H1 (cell line): ENCODE data around the gene TIMM21. TPM values are rescaled to one million over a fixed set of nuclear protein-coding genes. Genes with fewer than 3 reads are reported as not detected.
A peak's percentile ranks its signal among the peaks of the same experiment; 100 is the strongest.

Source experiments
- CTCF ChIA-PET: fragments of 300-600 bp; sonication (Branson Sonifier 250); formaldehyde crosslinking; loops from one replicate; lab custom pipeline; 2021; ENCODE audit not compliant: partially characterized antibody; lab: Charles Lee
- POLR2A ChIA-PET: fragments of 300-600 bp; sonication (Branson Sonifier 250); formaldehyde crosslinking; loops from one replicate; lab custom pipeline; 2021; ENCODE audit warnings: inconsistent platforms; ENCODE audit not compliant: partially characterized antibody; lab: Charles Lee
- DNase-seq, 2 experiments: peaks; one replicate each; pipeline versions ENCODE4 v3.0.0 to v3.0.0-alpha.2; 2010 to 2022; ENCODE audit warnings: low spot score in 2 of 2, low read depth in 1 of 2, mixed read lengths in 1 of 2
- FAIRE-seq: peaks from 2 replicates; lab custom pipeline; 2011; peaks lifted over from hg19 to GRCh38; lab: Jason Lieb, UNC
- H2AFZ ChIP-seq: 2 replicates; pipeline ENCODE4 v1.8.1; 2012; ENCODE audit warnings: low read length, inconsistent platforms
- H2AK5ac ChIP-seq: 2 replicates; pipeline ENCODE4 v1.6.1; 2013; ENCODE audit warnings: low read depth, low read length
- H2BK120ac ChIP-seq: replicated peaks from 2 replicates; pipeline ENCODE3; 2013; ENCODE audit warnings: low read depth, low read length, inconsistent platforms
- H2BK12ac ChIP-seq: 2 replicates; pipeline ENCODE4 v1.6.1; 2013; ENCODE audit warnings: low read depth, low read length
- H2BK15ac ChIP-seq: 2 replicates; pipeline ENCODE4 v1.6.1; 2013; ENCODE audit warnings: low read length
- H2BK20ac ChIP-seq: 2 replicates; pipeline ENCODE4 v1.6.1; 2013; ENCODE audit warnings: low read length
- H2BK5ac ChIP-seq: 2 replicates; pipeline ENCODE4 v1.6.1; 2013; ENCODE audit warnings: low read depth, low read length
- H3K14ac ChIP-seq: 2 replicates; pipeline ENCODE4 v1.6.1; 2013; ENCODE audit warnings: inconsistent platforms; ENCODE audit not compliant: insufficient read length
- H3K18ac ChIP-seq: 2 replicates; pipeline ENCODE4 v1.6.1; 2013; ENCODE audit warnings: low read length; ENCODE audit errors: extremely low read depth
- H3K23ac ChIP-seq: 2 replicates; pipeline ENCODE4 v1.6.1; 2013; ENCODE audit warnings: inconsistent platforms; ENCODE audit not compliant: insufficient read length
- H3K23me2 ChIP-seq: 2 replicates; pipeline ENCODE4 v1.6.1; 2013; ENCODE audit warnings: low read depth, low read length
- H3K27ac ChIP-seq: 2 replicates; pipeline ENCODE4 v1.6.1; 2011; ENCODE audit warnings: low read depth, low read length, inconsistent platforms
- H3K27me3 ChIP-seq, 4 experiments: replicated peaks in 1 of 4; 1 replicate in 1 of 4; 2 replicates in 3 of 4; pipeline versions ENCODE4 v1.6.1 to v1.8.1; 2011 to 2013; ENCODE audit warnings: low read length in 3 of 4, mild to moderate bottlenecking in 3 of 4, inconsistent platforms in 2 of 4, mixed read lengths in 2 of 4, moderate library complexity in 1 of 4; ENCODE audit not compliant: control insufficient read depth in 3 of 4, insufficient read depth in 3 of 4; ENCODE audit errors: extremely low read depth in 1 of 4
- H3K36me3 ChIP-seq, 4 experiments: 2 replicates each; pipeline versions ENCODE4 v1.6.1 to v1.8.1; 2011 to 2013; ENCODE audit warnings: mild to moderate bottlenecking in 4 of 4, low read length in 3 of 4, moderate library complexity in 2 of 4, control low read depth in 1 of 4, inconsistent platforms in 1 of 4; ENCODE audit not compliant: insufficient read depth in 4 of 4, control insufficient read depth in 2 of 4
- H3K4ac ChIP-seq: replicated peaks from 2 replicates; pipeline ENCODE3; 2013; ENCODE audit warnings: low read length, low read depth, mixed read lengths, inconsistent platforms; ENCODE audit not compliant: insufficient read length
- H3K4me1 ChIP-seq, 4 experiments: replicated peaks in 1 of 4; 1 replicate in 1 of 4; 2 replicates in 3 of 4; pipeline versions ENCODE4 v1.6.1 to v1.8.1; 2011 to 2013; ENCODE audit warnings: low read length in 3 of 4, inconsistent platforms in 2 of 4, mixed read lengths in 1 of 4; ENCODE audit not compliant: insufficient read depth in 4 of 4, control insufficient read depth in 3 of 4
- H3K4me2 ChIP-seq, 2 experiments: 2 replicates each; pipeline versions ENCODE4 v1.6.1 to v1.8.1; 2011 to 2013; ENCODE audit warnings: low read depth in 2 of 2, low read length in 2 of 2, control low read depth in 1 of 2, inconsistent platforms in 1 of 2, mild to moderate bottlenecking in 1 of 2; ENCODE audit not compliant: insufficient read depth in 1 of 2
- H3K4me3 ChIP-seq, 4 experiments: fragments of 200-600, 300-600 bp in 1 of 4; sonication (generic), shearing (Covaris generic), sonication (Bioruptor Twin) in 1 of 4; 2 replicates each; pipeline versions ENCODE4 v1.5.1 to v1.8.1; 2011 to 2016; ENCODE audit warnings: low read length in 4 of 4, low read depth in 3 of 4, control low read depth in 2 of 4, inconsistent platforms in 2 of 4, mild to moderate bottlenecking in 2 of 4, mixed read lengths in 1 of 4, moderate library complexity in 1 of 4; ENCODE audit not compliant: insufficient read depth in 2 of 4; ENCODE audit errors: extremely low read depth in 1 of 4
- H3K56ac ChIP-seq: replicated peaks from 2 replicates; pipeline ENCODE3; 2013; ENCODE audit warnings: low read depth, mild to moderate bottlenecking, mixed read lengths, low read length, inconsistent platforms; ENCODE audit not compliant: insufficient read length
- H3K79me1 ChIP-seq: 2 replicates; pipeline ENCODE4 v1.6.1; 2013; ENCODE audit warnings: low read depth, low read length, control low read depth
- H3K79me2 ChIP-seq, 2 experiments: 2 replicates each; pipeline versions ENCODE4 v1.6.1 to v1.8.1; 2012 to 2013; ENCODE audit warnings: low read length in 2 of 2, mild to moderate bottlenecking in 2 of 2, inconsistent platforms in 1 of 2; ENCODE audit not compliant: insufficient read depth in 2 of 2, control insufficient read depth in 1 of 2
- H3K9ac ChIP-seq, 4 experiments: replicated peaks in 1 of 4; 1 replicate in 1 of 4; 2 replicates in 3 of 4; pipeline versions ENCODE4 v1.6.1 to v1.8.1; 2011 to 2013; ENCODE audit warnings: low read depth in 3 of 4, low read length in 3 of 4, control low read depth in 2 of 4, mild to moderate bottlenecking in 2 of 4, moderate library complexity in 2 of 4, inconsistent platforms in 1 of 4; ENCODE audit errors: extremely low read depth in 1 of 4
- H3K9me3 ChIP-seq, 2 experiments: 2 replicates each; pipeline versions ENCODE4 v1.6.1 to v1.8.1; 2012 to 2013; ENCODE audit warnings: mild to moderate bottlenecking in 2 of 2, moderate library complexity in 2 of 2, control low read depth in 1 of 2, inconsistent platforms in 1 of 2, low read depth in 1 of 2, low read length in 1 of 2, mixed read lengths in 1 of 2; ENCODE audit not compliant: insufficient read depth in 2 of 2
- H4K20me1 ChIP-seq, 2 experiments: replicated peaks in 1 of 2; 2 replicates each; pipeline versions ENCODE3 to v1.8.1; 2011 to 2013; ENCODE audit warnings: inconsistent platforms in 2 of 2, low read length in 2 of 2, mild to moderate bottlenecking in 1 of 2; ENCODE audit not compliant: insufficient read depth in 2 of 2, control insufficient read depth in 1 of 2
- H4K5ac ChIP-seq: 2 replicates; pipeline ENCODE4 v1.6.1; 2013; ENCODE audit warnings: low read length, low read depth, mixed read lengths, inconsistent platforms; ENCODE audit not compliant: insufficient read length
- H4K8ac ChIP-seq: 2 replicates; pipeline ENCODE4 v1.8.0; 2013; ENCODE audit warnings: mild to moderate bottlenecking, moderate library complexity, low read length, inconsistent platforms; ENCODE audit not compliant: insufficient read depth; ENCODE audit errors: extremely low read depth
- H4K91ac ChIP-seq: replicated peaks from 2 replicates; pipeline ENCODE3; 2013; ENCODE audit warnings: low read length, mixed read lengths, inconsistent platforms; ENCODE audit not compliant: insufficient read length
- BRCA1 ChIP-seq: IDR thresholded peaks from 2 replicates; pipeline ENCODE4 v1.6.1; 2012; ENCODE audit warnings: low read depth, low read length, improper control_type of control experiment
- E2F6 ChIP-seq: IDR thresholded peaks from 2 replicates; pipeline ENCODE4 v1.6.1; 2012; ENCODE audit warnings: inconsistent platforms
- EZH2 ChIP-seq: fragments of 200-600 bp; sonication (generic); IDR thresholded peaks from 2 replicates; pipeline ENCODE4 v1.7.1; 2012; ENCODE audit warnings: low read depth, mild to moderate bottlenecking, moderate library complexity, low read length, inconsistent platforms; ENCODE audit not compliant: severe bottlenecking
- GABPA ChIP-seq: IDR thresholded peaks from 2 replicates; pipeline ENCODE4 v1.6.1; 2011; ENCODE audit warnings: mild to moderate bottlenecking, low read length, moderate library complexity, borderline replicate concordance; ENCODE audit not compliant: insufficient read depth
- KDM1A ChIP-seq: fragments of 200-600, 300-600 bp; sonication (generic); IDR thresholded peaks from 2 replicates; pipeline ENCODE4 v1.7.1; 2016; ENCODE audit warnings: mild to moderate bottlenecking, low read length, borderline replicate concordance
- NANOG ChIP-seq: IDR thresholded peaks from 2 replicates; pipeline ENCODE4 v1.6.1; 2011; ENCODE audit warnings: low read length, low read depth, mild to moderate bottlenecking, inconsistent platforms; ENCODE audit not compliant: insufficient read depth, poor library complexity, severe bottlenecking
- PHF8 ChIP-seq: fragments of 200-600 bp; sonication (generic); conservative IDR thresholded peaks from 2 replicates; pipeline ENCODE4 v1.7.1; 2012; ENCODE audit warnings: low read depth, mild to moderate bottlenecking, inconsistent platforms, low read length, moderate library complexity
- POLR2AphosphoS5 ChIP-seq: IDR thresholded peaks from 2 replicates; pipeline ENCODE4 v1.6.1; 2011; ENCODE audit warnings: low read depth, low read length
- POU5F1 ChIP-seq: IDR thresholded peaks from 2 replicates; pipeline ENCODE4 v1.6.1; 2011; ENCODE audit warnings: low read depth, mild to moderate bottlenecking, low read length, moderate library complexity
- RBBP5 ChIP-seq: IDR thresholded peaks from 2 replicates; pipeline ENCODE4 v1.7.1; 2012; ENCODE audit warnings: low read depth, mild to moderate bottlenecking, inconsistent platforms, low read length, moderate library complexity, borderline replicate concordance
- RFX5 ChIP-seq: IDR thresholded peaks from 2 replicates; pipeline ENCODE4 v1.6.1; 2011; ENCODE audit warnings: low read depth, low read length, improper control_type of control experiment, borderline replicate concordance
- TAF1 ChIP-seq: IDR thresholded peaks from 2 replicates; pipeline ENCODE4 v1.6.1; 2011; ENCODE audit warnings: mild to moderate bottlenecking, low read depth, low read length
- TBP ChIP-seq: IDR thresholded peaks from 2 replicates; pipeline ENCODE4 v1.6.1; 2011; ENCODE audit warnings: low read depth, low read length, improper control_type of control experiment
- WGBS, 2 experiments: shearing (Covaris generic) in 1 of 2; methylation state at CpG; one replicate each; pipeline versions ENCODE4 v1.1.6 to v1.1.7; 2013 to 2015; ENCODE audit warnings: low lambda C conversion rate in 2 of 2, mixed read lengths in 2 of 2, inconsistent platforms in 1 of 2, low coverage in 1 of 2, missing lambda C conversion rate in 1 of 2; ENCODE audit not compliant: insufficient replicate concordance in 2 of 2, insufficient coverage in 1 of 2, insufficient read length in 1 of 2; ENCODE audit errors: extremely low coverage in 1 of 2, missing lambda C conversion rate in 1 of 2; 5-methylcytosine and 5-hydroxymethylcytosine counted together
- polyA plus RNA-seq, 7 experiments: library from polyadenylated mRNA; depleted of rRNA in 3 of 7; stranded (reverse) in 5 of 7; unstranded in 2 of 7; fragments of >200 nt in 5 of 7; fragments of 200-250 nt in 2 of 7; gene quantifications; 1 replicate in 5 of 7; 2 replicates in 1 of 7; 4 replicates in 1 of 7; pipeline versions ENCODE4 v1.2.1 to v1.2.3, GENCODE V29; 2011 to 2013; ENCODE audit warnings: missing spikeins in 2 of 7, mixed read lengths in 2 of 7
- total RNA-seq: library from RNA; stranded (reverse); fragmentation: NEBNext Ultra II Directional; extraction: Animal tissue kit (Norgen Biotek cat#: 25700); gene quantifications from 2 replicates; pipeline ENCODE4 v1.2.1, GENCODE V29; 2021

TIMM21 gene
- total and polyA plus RNA-seq, 2 of the 8 experiments (the other 6 are each of a cell fraction or from before 2014, with no cell fraction given): 27.9 to 43.8 TPM

- Histone ChIP-seq H2BK5ac (no peak overlapping the region), H4K91ac (no peak overlapping the region), H2BK12ac (no peak overlapping the region), H3K27ac (no peak overlapping the region), H3K27me3 (no peaks in the 10 kb centered on the region), H3K9me3 (no peaks in the 10 kb centered on the region; a peak in 1 of 4 replicates), H3K23me2 (no peaks in the 10 kb centered on the region), H3K4me1 (no peaks in the 10 kb centered on the region; a peak in 1 of 7 replicates), H3K14ac (no peak overlapping the region), H2BK15ac (no peak overlapping the region), H4K20me1 (no peaks in the 10 kb centered on the region), H3K79me1 (no peaks in the 10 kb centered on the region), H2AK5ac (no peak overlapping the region), H4K5ac (no peak overlapping the region), H3K4me3 (no peak overlapping the region), H2AFZ (no peak overlapping the region), H3K4me2 (no peak overlapping the region), H2BK120ac (no peak overlapping the region), H3K23ac (no peak overlapping the region), H3K36me3 (no peaks in the 10 kb centered on the region), H2BK20ac (no peak overlapping the region), H4K8ac (no peak overlapping the region), H3K9ac (no peak overlapping the region), H3K4ac (no peak overlapping the region), H3K18ac (no peak overlapping the region), H3K56ac (no peak overlapping the region), H3K79me2 (no peaks in the 10 kb centered on the region)
- CTCF ChIA-PET: interaction anchor here (0.8 kb wide), 1 partner anchor 10 kb away, joined by 4 read pairs; no protein-coding TSS in a partner anchor
- DNase-seq (no peak), FAIRE-seq (peak; percentile 87)
- POLR2A ChIA-PET: no interaction called here
- WGBS, 2 experiments: 67 to 100% methylated on average over 1 to 3 of the region's 5 CpGs
- TF ChIP-seq EZH2: no peak
- no peak for TF ChIP-seq E2F6
- no peak for TF ChIP-seq BRCA1
- no peak for TF ChIP-seq PHF8
- TF ChIP-seq RFX5: no peak
- no peak for TF ChIP-seq TAF1
- no peak for TF ChIP-seq POU5F1
- TF ChIP-seq NANOG: no peak
- no peak for TF ChIP-seq RBBP5
- no peak for TF ChIP-seq KDM1A
- no peak for TF ChIP-seq GABPA
- no peak for TF ChIP-seq TBP
- no peak for TF ChIP-seq POLR2AphosphoS5
Observed at GRCh38 chr18:74204526-74205152, 56.3 kb downstream of the TIMM21 start.
